ENCODE measurements around the gene IFT80. TPM values are rescaled to one million over a fixed set of nuclear protein-coding genes. Genes with fewer than 3 reads are reported as not detected.

The IFT80 gene
- total RNA-seq, 1 donor from 2014 or later, result 24.0 TPM

GRCh38 chr3:160398820-160399124 lies 253 bp downstream of the IFT80 start:
- Histone ChIP-seq H3K4me3 (ENCODE audit: low read depth, low read length) (peak overlapping the region; percentile 73), H3K27me3 (ENCODE audit: control insufficient read depth, insufficient read depth, low read length) (no peaks in the 10 kb centered on the region), H3K36me3 (ENCODE audit: control insufficient read depth, insufficient read depth, low read length) (no peaks in the 10 kb centered on the region)
- DNase-seq (ENCODE audit: low read depth), result no peak
- TF ChIP-seq CTCF (IDR thresholded peaks at IDR 0.05; ENCODE audit: insufficient read depth, low read length, poor library complexity, severe bottlenecking), result no peak

- no peaks in the 10 kb centered on the region for H3K36me3 ChIP-seq (ENCODE audit: control insufficient read depth, insufficient read depth, low read length)
- no peak for DNase-seq (ENCODE audit: low read depth)
- no peak overlapping the region for H3K4me3 ChIP-seq (ENCODE audit: low read depth, low read length)
- TF ChIP-seq CTCF (IDR thresholded peaks at IDR 0.05; ENCODE audit: insufficient read depth, low read length, poor library complexity, severe bottlenecking), result no peak
- H3K27me3 ChIP-seq (ENCODE audit: control insufficient read depth, insufficient read depth, low read length), result no peaks in the 10 kb centered on the region
Measured at GRCh38 chr3:160395297-160395696, 3.7 kb downstream of the IFT80 start.

GRCh38 chr3:160394009-160394392 lies 5.0 kb downstream of the IFT80 start:
- no peak for TF ChIP-seq CTCF (IDR thresholded peaks at IDR 0.05; ENCODE audit: insufficient read depth, low read length, poor library complexity, severe bottlenecking)
- DNase-seq (ENCODE audit: low read depth), result no peak
- H3K4me3 ChIP-seq (ENCODE audit: low read depth, low read length), result no peak overlapping the region
- no peaks in the 10 kb centered on the region for H3K36me3 ChIP-seq (ENCODE audit: control insufficient read depth, insufficient read depth, low read length)
- H3K27me3 ChIP-seq (ENCODE audit: control insufficient read depth, insufficient read depth, low read length), result no peaks in the 10 kb centered on the region

- Histone ChIP-seq H3K36me3 (ENCODE audit: control insufficient read depth, insufficient read depth, low read length) (no peaks in the 10 kb centered on the region), H3K27me3 (ENCODE audit: control insufficient read depth, insufficient read depth, low read length) (no peaks in the 10 kb centered on the region), H3K4me3 (ENCODE audit: low read depth, low read length) (no peak overlapping the region)
- DNase-seq (ENCODE audit: low read depth), result no peak
- no peak for TF ChIP-seq CTCF (IDR thresholded peaks at IDR 0.05; ENCODE audit: insufficient read depth, low read length, poor library complexity, severe bottlenecking)
Measured at GRCh38 chr3:160393346-160394008, 5.5 kb downstream of the IFT80 start.

GRCh38 chr3:160392798-160393197 lies 6.2 kb downstream of the IFT80 start:
- DNase-seq (ENCODE audit: low read depth), result no peak
- Histone ChIP-seq H3K4me3 (ENCODE audit: low read depth, low read length) (no peak overlapping the region), H3K36me3 (ENCODE audit: control insufficient read depth, insufficient read depth, low read length) (no peaks in the 10 kb centered on the region), H3K27me3 (ENCODE audit: control insufficient read depth, insufficient read depth, low read length) (no peaks in the 10 kb centered on the region)
- TF ChIP-seq CTCF (IDR thresholded peaks at IDR 0.05; ENCODE audit: insufficient read depth, low read length, poor library complexity, severe bottlenecking), result no peak

GRCh38 chr3:160390565-160391138 lies 8.4 kb downstream of the IFT80 start:
- no peaks in the 10 kb centered on the region for H3K36me3 ChIP-seq (ENCODE audit: control insufficient read depth, insufficient read depth, low read length)
- no peak for DNase-seq (ENCODE audit: low read depth)
- H3K27me3 ChIP-seq (ENCODE audit: control insufficient read depth, insufficient read depth, low read length), result no peaks in the 10 kb centered on the region
- TF ChIP-seq CTCF (IDR thresholded peaks at IDR 0.05; ENCODE audit: insufficient read depth, low read length, poor library complexity, severe bottlenecking), result no peak
- no peak overlapping the region for H3K4me3 ChIP-seq (ENCODE audit: low read depth, low read length)
